ENCODE data around the gene INPP4A.

DNA sequence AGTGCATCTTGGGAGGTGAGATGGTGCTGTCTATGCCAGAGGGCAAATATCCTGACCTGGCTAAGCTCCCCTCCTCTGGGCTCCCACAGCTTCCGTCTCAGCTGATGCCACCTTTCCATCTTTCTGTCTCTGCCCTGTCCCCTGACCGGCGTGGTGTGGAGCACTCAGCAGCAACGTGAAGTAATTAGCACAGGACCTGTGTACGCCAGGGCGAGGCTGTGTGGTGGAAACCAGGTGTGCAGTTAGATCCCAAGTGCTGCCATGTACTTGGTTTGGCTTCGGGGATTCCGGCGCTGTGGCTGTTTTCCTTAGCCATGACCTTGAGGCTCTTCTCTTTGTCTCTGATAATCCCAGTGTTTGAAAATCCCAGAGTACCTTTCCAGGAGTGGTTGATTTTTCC is 127.1 kb downstream of the INPP4A start:
- TF ChIP-seq ISL1 (CRISPR knock-in tag; IDR thresholded peaks at IDR 0.05): no peak
- no peak for TF ChIP-seq TOX (CRISPR knock-in tag; IDR thresholded peaks at IDR 0.05; ENCODE audit: borderline replicate concordance)
- no peak for TF ChIP-seq CSDC2 (CRISPR knock-in tag; IDR thresholded peaks at IDR 0.05)
- TF ChIP-seq, protein P1, sequence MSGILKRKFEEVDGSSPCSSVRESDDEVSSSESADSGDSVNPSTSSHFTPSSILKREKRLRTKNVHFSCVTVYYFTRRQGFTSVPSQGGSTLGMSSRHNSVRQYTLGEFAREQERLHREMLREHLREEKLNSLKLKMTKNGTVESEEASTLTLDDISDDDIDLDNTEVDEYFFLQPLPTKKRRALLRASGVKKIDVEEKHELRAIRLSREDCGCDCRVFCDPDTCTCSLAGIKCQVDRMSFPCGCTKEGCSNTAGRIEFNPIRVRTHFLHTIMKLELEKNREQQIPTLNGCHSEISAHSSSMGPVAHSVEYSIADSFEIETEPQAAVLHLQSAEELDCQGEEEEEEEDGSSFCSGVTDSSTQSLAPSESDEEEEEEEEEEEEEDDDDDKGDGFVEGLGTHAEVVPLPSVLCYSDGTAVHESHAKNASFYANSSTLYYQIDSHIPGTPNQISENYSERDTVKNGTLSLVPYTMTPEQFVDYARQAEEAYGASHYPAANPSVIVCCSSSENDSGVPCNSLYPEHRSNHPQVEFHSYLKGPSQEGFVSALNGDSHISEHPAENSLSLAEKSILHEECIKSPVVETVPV (CRISPR knock-in tag; IDR thresholded peaks at IDR 0.05): no peak
- TF ChIP-seq, protein P2, sequence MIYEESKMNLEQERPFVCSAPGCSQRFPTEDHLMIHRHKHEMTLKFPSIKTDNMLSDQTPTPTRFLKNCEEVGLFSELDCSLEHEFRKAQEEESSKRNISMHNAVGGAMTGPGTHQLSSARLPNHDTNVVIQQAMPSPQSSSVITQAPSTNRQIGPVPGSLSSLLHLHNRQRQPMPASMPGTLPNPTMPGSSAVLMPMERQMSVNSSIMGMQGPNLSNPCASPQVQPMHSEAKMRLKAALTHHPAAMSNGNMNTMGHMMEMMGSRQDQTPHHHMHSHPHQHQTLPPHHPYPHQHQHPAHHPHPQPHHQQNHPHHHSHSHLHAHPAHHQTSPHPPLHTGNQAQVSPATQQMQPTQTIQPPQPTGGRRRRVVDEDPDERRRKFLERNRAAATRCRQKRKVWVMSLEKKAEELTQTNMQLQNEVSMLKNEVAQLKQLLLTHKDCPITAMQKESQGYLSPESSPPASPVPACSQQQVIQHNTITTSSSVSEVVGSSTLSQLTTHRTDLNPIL (CRISPR knock-in tag; IDR thresholded peaks at IDR 0.05; ENCODE audit: low read depth): no peak
- TF ChIP-seq ZFP30 (CRISPR knock-in tag; IDR thresholded peaks at IDR 0.05): no peak
- TF ChIP-seq, protein P3, sequence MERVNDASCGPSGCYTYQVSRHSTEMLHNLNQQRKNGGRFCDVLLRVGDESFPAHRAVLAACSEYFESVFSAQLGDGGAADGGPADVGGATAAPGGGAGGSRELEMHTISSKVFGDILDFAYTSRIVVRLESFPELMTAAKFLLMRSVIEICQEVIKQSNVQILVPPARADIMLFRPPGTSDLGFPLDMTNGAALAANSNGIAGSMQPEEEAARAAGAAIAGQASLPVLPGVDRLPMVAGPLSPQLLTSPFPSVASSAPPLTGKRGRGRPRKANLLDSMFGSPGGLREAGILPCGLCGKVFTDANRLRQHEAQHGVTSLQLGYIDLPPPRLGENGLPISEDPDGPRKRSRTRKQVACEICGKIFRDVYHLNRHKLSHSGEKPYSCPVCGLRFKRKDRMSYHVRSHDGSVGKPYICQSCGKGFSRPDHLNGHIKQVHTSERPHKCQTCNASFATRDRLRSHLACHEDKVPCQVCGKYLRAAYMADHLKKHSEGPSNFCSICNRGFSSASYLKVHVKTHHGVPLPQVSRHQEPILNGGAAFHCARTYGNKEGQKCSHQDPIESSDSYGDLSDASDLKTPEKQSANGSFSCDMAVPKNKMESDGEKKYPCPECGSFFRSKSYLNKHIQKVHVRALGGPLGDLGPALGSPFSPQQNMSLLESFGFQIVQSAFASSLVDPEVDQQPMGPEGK (CRISPR knock-in tag; IDR thresholded peaks at IDR 0.05; ENCODE audit: borderline replicate concordance): no peak

Data from SK-N-SH treated with all-trans-retinoic acid at 6 μM for 48 hours (cell line).